ENCODE measurements around the gene RGMA. TPM values are rescaled to one million over a fixed set of nuclear protein-coding genes. Genes with fewer than 3 reads are reported as not detected.

RGMA gene
- total RNA-seq, 4 donors from 2014 or later = 5.4 to 14.5 (median 11.0) TPM

- no peak for TF ChIP-seq CTCF (IDR thresholded peaks at IDR 0.05; ENCODE audit: low read depth)
These were observed 87.1 kb downstream of the RGMA start for GRCh38 chr15:93001881-93002280.

GRCh38 chr15:93001156-93001555 is 87.9 kb downstream of the RGMA start:
- no peak for TF ChIP-seq CTCF (IDR thresholded peaks at IDR 0.05; ENCODE audit: low read depth)

- TF ChIP-seq CTCF (IDR thresholded peaks at IDR 0.05; ENCODE audit: low read depth) = no peak
These were observed 91.2 kb downstream of the RGMA start for GRCh38 chr15:92997821-92998220.

GRCh38 chr15:92992720-92993119 is 96.3 kb downstream of the RGMA start:
- no peak for TF ChIP-seq CTCF (IDR thresholded peaks at IDR 0.05; ENCODE audit: low read depth)

GRCh38 chr15:92990031-92990430 is 99.0 kb downstream of the RGMA start:
- TF ChIP-seq CTCF (IDR thresholded peaks at IDR 0.05; ENCODE audit: low read depth) = no peak

GRCh38 chr15:92989470-92989869 is 99.5 kb downstream of the RGMA start:
- no peak for TF ChIP-seq CTCF (IDR thresholded peaks at IDR 0.05; ENCODE audit: low read depth)

Other genes with a start within 250 kb of the RGMA start
- gene CHD2, start 188.9 kb downstream of the RGMA start, total RNA-seq = 100 to 1,000 TPM; 115 to 142 (median 128) TPM

Data from subcutaneous adipose tissue (tissue), 4 donors.